ENCODE results near the gene PIK3R6.

Gene PIK3R6

GRCh38 chr17:8898126-8898525, 30.7 kb upstream of the PIK3R6 start:
- H3K9me3 Mint-ChIP-seq: no peaks in the 10 kb centered on the region
- peaks cover 98% of the 10 kb centered on the region for H3K36me3 Mint-ChIP-seq
- DNase-seq (ENCODE audit: low spot score in 2 of 2): no peak
- H3K4me1 Mint-ChIP-seq: peaks cover 81% of the 10 kb centered on the region
- no peak overlapping the region for H3K4me3 Mint-ChIP-seq
- peak overlapping the region; percentile 16 for H3K27ac Mint-ChIP-seq
- ATAC-seq: no peak

- no peak overlapping the region for H3K4me3 Mint-ChIP-seq
- H3K4me1 Mint-ChIP-seq: peaks cover 92% of the 10 kb centered on the region
- ATAC-seq: peak; percentile 25
- H3K9me3 Mint-ChIP-seq: no peaks in the 10 kb centered on the region
- no peak for DNase-seq (ENCODE audit: low spot score in 2 of 2)
- peaks cover 98% of the 10 kb centered on the region for H3K36me3 Mint-ChIP-seq
- peak overlapping the region; percentile 16 for H3K27ac Mint-ChIP-seq
These were observed 29.5 kb upstream of the PIK3R6 start for GRCh38 chr17:8896641-8897635.

- peaks cover 86% of the 10 kb centered on the region for H3K4me1 Mint-ChIP-seq
- peak overlapping the region; percentile 16 for H3K27ac Mint-ChIP-seq
- H3K9me3 Mint-ChIP-seq: no peaks in the 10 kb centered on the region
- no peak for DNase-seq (ENCODE audit: low spot score in 2 of 2)
- H3K4me3 Mint-ChIP-seq: no peak overlapping the region
- no peak for ATAC-seq
- peaks cover 98% of the 10 kb centered on the region for H3K36me3 Mint-ChIP-seq
These were observed 28.6 kb upstream of the PIK3R6 start for GRCh38 chr17:8896087-8896486.

DNA sequence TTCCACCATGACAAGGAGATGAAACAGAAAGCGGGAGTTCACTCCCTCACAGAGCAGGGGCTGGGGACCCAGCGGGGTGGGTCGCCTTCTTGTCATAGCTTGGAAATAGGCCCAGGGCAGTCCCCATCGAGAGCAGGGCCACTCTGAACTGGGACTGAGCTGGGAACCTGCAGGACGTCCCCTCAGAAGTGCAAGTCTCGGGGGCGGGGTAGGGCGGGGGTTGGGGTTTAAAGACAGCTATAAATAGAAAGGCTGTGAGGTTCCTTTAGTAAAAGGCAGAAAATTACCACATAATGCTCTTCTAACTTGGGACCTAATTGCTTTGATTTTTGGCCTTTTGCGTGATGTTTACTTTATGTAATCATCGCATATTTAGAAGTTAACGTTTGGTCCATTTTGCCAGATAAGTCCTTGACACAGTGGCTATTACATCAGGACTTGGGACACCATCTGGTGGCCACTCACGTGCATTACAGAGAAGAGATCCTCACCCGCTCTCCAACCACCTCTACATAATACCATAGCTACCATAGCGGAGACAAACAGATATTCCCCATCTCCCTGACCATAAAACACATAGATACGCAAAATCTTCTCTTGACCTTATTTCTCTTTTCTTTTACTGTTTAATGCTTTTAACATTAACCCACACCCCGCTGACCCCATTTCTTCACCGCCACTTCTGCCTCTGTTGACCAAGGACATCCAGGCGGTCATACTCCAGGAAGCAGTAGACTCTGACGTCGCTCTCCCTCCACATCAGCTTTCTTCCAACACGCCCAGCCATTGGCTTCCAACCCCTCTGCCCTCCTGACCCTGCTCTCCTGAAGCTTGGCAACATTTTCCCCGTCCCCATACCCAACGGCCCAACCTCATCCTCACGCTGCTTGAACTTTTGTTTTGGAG, 27.5 kb upstream of the PIK3R6 start:
- peak overlapping the region; percentile 16 for H3K27ac Mint-ChIP-seq
- no peak overlapping the region for H3K4me3 Mint-ChIP-seq
- ATAC-seq (peak; percentile 51), DNase-seq (ENCODE audit: low spot score in 2 of 2) (no peak)
- peaks cover 98% of the 10 kb centered on the region for H3K36me3 Mint-ChIP-seq
- H3K9me3 Mint-ChIP-seq: no peaks in the 10 kb centered on the region
- peaks cover 74% of the 10 kb centered on the region for H3K4me1 Mint-ChIP-seq

DNA sequence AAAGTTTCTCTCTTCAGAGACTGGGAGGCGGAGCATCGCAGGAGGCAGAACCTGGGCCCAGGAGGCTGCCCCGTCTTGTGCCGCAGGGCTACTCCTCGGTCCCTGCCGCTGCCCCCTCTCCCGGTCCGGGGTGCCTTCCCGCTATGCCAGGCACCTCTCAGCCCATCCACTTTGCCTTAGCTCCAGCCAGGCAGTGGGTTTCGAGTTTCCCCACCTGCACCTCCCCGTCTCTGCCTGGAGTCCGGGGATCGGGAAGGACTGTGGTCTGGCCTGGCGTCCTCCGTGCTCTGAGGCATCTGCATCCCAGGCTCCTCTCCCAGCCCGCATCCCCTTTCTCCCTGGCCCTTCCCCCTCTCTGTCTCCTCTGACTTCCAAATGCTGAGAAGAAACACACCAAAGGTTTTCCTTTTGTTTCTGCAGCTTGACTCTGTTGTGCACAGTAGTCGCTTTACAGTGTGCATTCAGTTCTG, 26.8 kb upstream of the PIK3R6 start:
- Mint-ChIP-seq H3K27ac (peak overlapping the region; percentile 16), H3K36me3 (peaks cover 98% of the 10 kb centered on the region), H3K4me1 (peaks cover 69% of the 10 kb centered on the region), H3K9me3 (no peaks in the 10 kb centered on the region), H3K4me3 (no peak overlapping the region)
- DNase-seq (ENCODE audit: low spot score in 2 of 2) (no peak), ATAC-seq (no peak)

GRCh38 chr17:8893621-8894201, 26.2 kb upstream of the PIK3R6 start:
- DNase-seq (ENCODE audit: low spot score in 2 of 2) (no peak), ATAC-seq (no peak)
- H3K27ac Mint-ChIP-seq: peak overlapping the region; percentile 83
- H3K9me3 Mint-ChIP-seq: no peaks in the 10 kb centered on the region
- H3K36me3 Mint-ChIP-seq: peaks cover 98% of the 10 kb centered on the region
- peaks cover 63% of the 10 kb centered on the region for H3K4me1 Mint-ChIP-seq
- H3K4me3 Mint-ChIP-seq: no peak overlapping the region

DNA sequence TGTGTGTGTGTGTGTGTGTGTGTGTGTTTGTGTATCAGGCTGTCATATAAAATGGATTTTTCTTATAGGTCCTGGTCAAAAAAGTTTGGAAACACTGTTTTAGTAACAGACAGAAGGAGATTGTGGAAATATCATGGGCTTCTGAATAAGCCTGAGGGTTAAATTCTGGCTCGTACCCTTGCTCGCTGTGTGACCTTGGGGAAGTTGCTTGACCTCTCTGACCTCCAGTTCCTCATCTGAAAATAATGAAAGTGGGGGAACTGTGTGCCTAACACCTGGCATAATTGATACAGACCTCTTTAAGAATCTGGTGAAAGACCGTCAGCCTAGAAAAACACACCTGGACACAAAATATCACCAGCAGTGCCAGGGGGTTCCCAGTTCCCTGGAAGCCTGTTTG, 25.6 kb upstream of the PIK3R6 start:
- H3K9me3 Mint-ChIP-seq: no peaks in the 10 kb centered on the region
- ATAC-seq (no peak), DNase-seq (ENCODE audit: low spot score in 2 of 2) (no peak)
- H3K4me3 Mint-ChIP-seq: no peak overlapping the region
- H3K27ac Mint-ChIP-seq: peak overlapping the region; percentile 83
- peaks cover 57% of the 10 kb centered on the region for H3K4me1 Mint-ChIP-seq
- peaks cover 98% of the 10 kb centered on the region for H3K36me3 Mint-ChIP-seq

DNA sequence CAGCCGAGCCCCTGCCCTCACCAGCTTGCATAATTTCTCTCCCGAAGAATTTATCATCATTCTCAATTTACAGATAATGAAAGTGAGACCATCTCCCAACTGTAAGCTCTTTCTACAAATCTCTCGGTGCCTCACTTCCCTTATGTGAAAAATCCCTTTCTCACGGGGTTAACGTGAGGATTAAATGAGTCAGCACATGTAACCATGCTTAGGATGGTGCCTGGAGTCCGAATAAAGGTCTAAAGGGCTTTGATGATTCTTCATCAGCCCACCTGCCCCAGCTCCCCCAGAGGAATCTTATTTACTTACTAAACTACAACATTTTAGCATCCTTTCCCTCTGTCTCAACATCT, 24.8 kb upstream of the PIK3R6 start:
- H3K4me3 Mint-ChIP-seq: no peak overlapping the region
- ATAC-seq: peak; percentile 79
- H3K36me3 Mint-ChIP-seq: peaks cover 97% of the 10 kb centered on the region
- DNase-seq (ENCODE audit: low spot score in 2 of 2): no peak
- H3K4me1 Mint-ChIP-seq: peaks cover 51% of the 10 kb centered on the region
- H3K27ac Mint-ChIP-seq: peak overlapping the region; percentile 83
- H3K9me3 Mint-ChIP-seq: no peaks in the 10 kb centered on the region

DNA sequence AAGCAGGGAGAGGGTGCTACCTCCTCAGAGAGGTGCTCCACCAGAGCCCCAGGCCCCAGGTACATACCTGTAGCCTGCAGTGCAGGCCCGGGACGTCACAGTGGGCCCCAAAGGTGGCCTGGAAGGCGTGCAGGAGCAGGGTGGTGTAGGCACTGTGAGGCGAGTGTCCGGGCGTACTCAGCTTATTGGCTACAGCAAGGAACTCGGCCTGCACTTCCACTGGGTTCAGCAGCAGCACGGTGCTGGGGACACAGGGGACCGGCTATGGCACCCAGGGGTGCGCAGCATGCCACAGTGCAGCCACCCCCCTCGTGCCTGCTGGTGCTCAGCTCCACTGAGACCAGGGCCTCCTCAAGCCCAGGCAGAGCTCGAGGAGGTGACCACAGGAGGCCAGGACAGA, 23.2 kb upstream of the PIK3R6 start:
- Mint-ChIP-seq H3K4me1 (peaks cover 45% of the 10 kb centered on the region), H3K27ac (no peak overlapping the region), H3K9me3 (no peaks in the 10 kb centered on the region), H3K4me3 (no peak overlapping the region), H3K36me3 (peaks cover 96% of the 10 kb centered on the region)
- no peak for ATAC-seq
- DNase-seq (ENCODE audit: low spot score in 2 of 2): no peak

DNA sequence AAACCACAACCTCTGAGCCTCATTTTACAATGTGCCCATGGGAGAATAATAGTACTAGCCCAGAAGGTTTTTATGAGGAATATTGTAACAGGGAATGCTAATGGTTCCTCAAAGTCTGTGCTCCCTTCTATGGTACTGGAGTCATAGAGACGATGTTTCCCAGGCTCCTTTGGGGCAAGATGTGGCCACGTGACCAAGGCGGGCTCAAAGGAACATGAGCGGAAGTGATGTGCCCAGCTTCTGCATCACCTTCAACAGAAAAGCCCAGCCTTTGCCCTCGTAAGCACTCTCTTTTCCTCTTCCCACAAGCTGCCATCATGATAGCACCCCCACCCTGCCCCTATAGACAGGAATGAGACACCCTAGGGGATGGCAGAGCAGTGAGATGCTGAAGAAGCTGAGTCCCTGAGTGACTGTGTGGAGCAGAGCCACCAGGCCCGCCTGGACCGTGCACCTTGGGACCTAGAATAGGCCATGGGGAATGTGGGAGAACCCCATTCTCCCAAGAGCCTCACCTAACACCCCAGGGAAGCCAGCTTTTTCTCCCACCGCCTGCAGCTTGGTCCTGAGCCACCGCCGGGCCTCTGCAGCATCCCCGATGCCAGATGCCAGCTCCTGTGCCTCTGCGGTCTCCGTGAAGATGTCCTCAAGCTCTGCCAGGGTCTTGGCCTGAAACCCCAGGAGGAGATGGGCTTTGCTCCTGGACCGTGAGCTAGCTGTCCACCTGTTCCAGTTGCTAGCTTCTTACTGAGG, 22.2 kb upstream of the PIK3R6 start:
- Mint-ChIP-seq H3K36me3 (peaks cover 94% of the 10 kb centered on the region), H3K27ac (peak overlapping the region; percentile 23), H3K4me1 (peaks cover 35% of the 10 kb centered on the region), H3K4me3 (no peak overlapping the region), H3K9me3 (no peaks in the 10 kb centered on the region)
- no peak for DNase-seq (ENCODE audit: low spot score in 2 of 2)
- no peak for ATAC-seq

- H3K36me3 Mint-ChIP-seq: peaks cover 97% of the 10 kb centered on the region
- H3K4me1 Mint-ChIP-seq: peaks cover 28% of the 10 kb centered on the region
- no peak overlapping the region for H3K4me3 Mint-ChIP-seq
- no peak for DNase-seq (ENCODE audit: low spot score in 2 of 2)
- no peak overlapping the region for H3K27ac Mint-ChIP-seq
- no peaks in the 10 kb centered on the region for H3K9me3 Mint-ChIP-seq
- no peak for ATAC-seq
These were observed 21.3 kb upstream of the PIK3R6 start for GRCh38 chr17:8888704-8889302.

DNA sequence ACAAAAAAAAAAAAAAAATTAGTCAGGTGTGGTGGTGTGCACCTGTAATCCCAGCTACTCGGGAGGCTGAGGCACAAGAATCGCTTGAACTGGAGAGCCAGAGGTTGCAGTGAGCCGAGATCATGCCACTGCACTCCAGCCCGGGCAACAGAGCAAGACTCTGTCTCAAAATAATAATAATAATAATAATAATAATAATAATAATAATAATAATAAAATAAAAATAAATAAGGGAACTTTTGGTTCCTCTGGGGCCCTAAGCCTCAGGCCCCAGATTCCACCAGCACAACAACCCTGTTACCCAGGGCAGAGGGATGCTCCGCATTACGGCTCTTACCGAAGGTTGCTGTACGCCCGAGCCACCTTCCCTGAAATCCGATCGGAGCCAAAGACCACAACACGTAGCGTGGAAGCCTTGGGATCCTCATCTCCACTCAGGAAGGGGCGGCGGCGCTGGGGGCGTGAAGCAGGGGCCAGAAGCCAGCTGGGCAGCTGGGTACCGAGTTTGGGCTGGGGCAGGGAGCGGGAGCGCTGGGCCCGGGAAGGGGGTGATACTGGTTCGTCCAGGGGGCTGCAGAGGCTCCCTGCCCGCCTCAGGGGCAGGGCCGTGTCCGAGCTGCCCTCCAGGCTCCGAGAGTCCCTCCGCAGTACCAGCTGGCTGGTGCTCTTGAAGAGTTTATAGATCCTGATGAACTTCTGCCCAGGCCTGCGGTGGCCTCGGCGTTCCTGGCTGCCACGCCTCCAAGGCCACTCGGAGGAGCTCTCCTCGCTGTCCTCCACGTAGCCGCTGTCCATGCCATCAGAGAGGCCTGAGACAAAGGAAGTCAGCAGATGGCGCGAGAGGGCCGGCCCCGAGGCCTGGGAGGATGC, 20.6 kb upstream of the PIK3R6 start:
- Mint-ChIP-seq H3K4me3 (no peak overlapping the region), H3K36me3 (peaks cover 97% of the 10 kb centered on the region), H3K9me3 (no peaks in the 10 kb centered on the region), H3K4me1 (peaks cover 25% of the 10 kb centered on the region), H3K27ac (no peak overlapping the region)
- DNase-seq (ENCODE audit: low spot score in 2 of 2): no peak
- no peak for ATAC-seq

- Mint-ChIP-seq H3K27ac (peak overlapping the region; percentile 87), H3K4me1 (peaks cover 25% of the 10 kb centered on the region), H3K4me3 (no peak overlapping the region), H3K36me3 (peaks cover 97% of the 10 kb centered on the region), H3K9me3 (no peaks in the 10 kb centered on the region)
- no peak for ATAC-seq
- no peak for DNase-seq (ENCODE audit: low spot score in 2 of 2)
These were observed 19.8 kb upstream of the PIK3R6 start for GRCh38 chr17:8887301-8887700.
